ENCODE measurements around the gene GC.
"Not testable (repeated sequence)": the region's sequence is repeated elsewhere in the genome, so short reads cannot be mapped to it uniquely, and the experiment has no call there.

GC gene

GRCh38 chr4:71783972-71784371 lies at the start of gene GC:
GC (minus strand) TSS chr4:71784079; CDS start chr4:71784018, 61 bp downstream.
- H3K27me3 ChIP-seq (ENCODE audit: control insufficient read depth in 1 of 2, insufficient read depth in 2 of 2, low read length in 2 of 2), result no peaks in the 10 kb centered on the region
- H3K36me3 ChIP-seq (ENCODE audit: control insufficient read depth in 1 of 2, insufficient read depth in 2 of 2, low read length in 2 of 2), result no peaks in the 10 kb centered on the region
- H3K27ac ChIP-seq (ENCODE audit: low read depth, low read length), result no peak within 1 kb of the TSS
- H3K4me3 ChIP-seq (ENCODE audit: low read depth in 1 of 2, low read length in 2 of 2), result no peak within 1 kb of the TSS
- no peak within 1 kb of the TSS for H3K9ac ChIP-seq (ENCODE audit: low read depth in 1 of 2, low read length in 2 of 2)
- no peaks in the 10 kb centered on the region for H3K4me1 ChIP-seq (ENCODE audit: control insufficient read depth in 1 of 2, insufficient read depth in 2 of 2, low read length in 2 of 2)
- no peaks in the 10 kb centered on the region for H3K9me3 ChIP-seq (ENCODE audit: control insufficient read depth in 1 of 2, low read length in 2 of 2)

DNA sequence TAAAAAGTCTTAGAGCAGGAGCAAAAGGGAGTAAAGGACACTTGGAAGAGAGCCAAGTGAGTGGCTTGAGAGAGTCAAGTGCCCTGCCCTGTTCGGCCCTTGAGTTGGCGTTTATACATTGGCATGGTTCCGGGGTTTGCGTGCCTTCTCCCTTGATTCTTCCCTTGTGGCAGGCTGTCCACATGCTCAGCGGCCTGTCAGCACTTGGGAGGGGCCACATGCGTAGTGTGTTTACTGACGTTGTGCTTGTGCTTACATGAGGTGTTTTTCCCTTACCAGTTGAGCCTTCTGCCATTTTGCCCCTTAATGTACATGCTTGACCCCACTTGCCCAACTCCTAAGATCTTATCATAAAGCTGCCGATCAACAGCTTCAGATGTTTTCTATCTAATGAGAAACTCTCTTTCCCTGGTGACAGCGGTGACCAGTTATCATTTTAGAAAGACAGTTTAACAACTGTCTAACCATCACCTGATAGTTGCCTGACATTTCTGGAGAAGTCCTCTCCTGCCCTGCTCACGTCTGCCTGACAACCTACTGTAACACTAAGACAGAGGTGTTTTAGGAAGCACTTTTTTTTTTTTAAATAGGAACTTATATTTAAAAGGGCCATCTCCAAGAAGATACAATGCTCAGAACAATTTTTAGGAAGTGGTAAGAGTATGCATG lies 49.5 kb upstream of the GC start:
- Histone ChIP-seq H3K27ac (ENCODE audit: low read depth, low read length) (no peak overlapping the region), H3K4me3 (ENCODE audit: low read depth in 1 of 2, low read length in 2 of 2) (no peak overlapping the region), H3K27me3 (ENCODE audit: control insufficient read depth in 1 of 2, insufficient read depth in 2 of 2, low read length in 2 of 2) (no peaks in the 10 kb centered on the region), H3K9me3 (ENCODE audit: control insufficient read depth in 1 of 2, low read length in 2 of 2) (no peaks in the 10 kb centered on the region), H3K4me1 (ENCODE audit: control insufficient read depth in 1 of 2, insufficient read depth in 2 of 2, low read length in 2 of 2) (peaks cover 0 to 3% of the 10 kb centered on the region in 2 donors), H3K36me3 (ENCODE audit: control insufficient read depth in 1 of 2, insufficient read depth in 2 of 2, low read length in 2 of 2) (no peaks in the 10 kb centered on the region), H3K9ac (ENCODE audit: low read depth in 1 of 2, low read length in 2 of 2) (no peak overlapping the region)

- Histone ChIP-seq H3K27ac (ENCODE audit: low read depth, low read length) (no peak overlapping the region), H3K27me3 (ENCODE audit: control insufficient read depth in 1 of 2, insufficient read depth in 2 of 2, low read length in 2 of 2) (no peaks in the 10 kb centered on the region), H3K4me1 (ENCODE audit: control insufficient read depth in 1 of 2, insufficient read depth in 2 of 2, low read length in 2 of 2) (peaks cover 0 to 3% of the 10 kb centered on the region in 2 donors), H3K9me3 (ENCODE audit: control insufficient read depth in 1 of 2, low read length in 2 of 2) (no peaks in the 10 kb centered on the region), H3K9ac (ENCODE audit: low read depth in 1 of 2, low read length in 2 of 2) (no peak overlapping the region), H3K36me3 (ENCODE audit: control insufficient read depth in 1 of 2, insufficient read depth in 2 of 2, low read length in 2 of 2) (no peaks in the 10 kb centered on the region), H3K4me3 (ENCODE audit: low read depth in 1 of 2, low read length in 2 of 2) (no peak overlapping the region)
These were observed 48.2 kb upstream of the GC start for GRCh38 chr4:71832049-71832448.

DNA sequence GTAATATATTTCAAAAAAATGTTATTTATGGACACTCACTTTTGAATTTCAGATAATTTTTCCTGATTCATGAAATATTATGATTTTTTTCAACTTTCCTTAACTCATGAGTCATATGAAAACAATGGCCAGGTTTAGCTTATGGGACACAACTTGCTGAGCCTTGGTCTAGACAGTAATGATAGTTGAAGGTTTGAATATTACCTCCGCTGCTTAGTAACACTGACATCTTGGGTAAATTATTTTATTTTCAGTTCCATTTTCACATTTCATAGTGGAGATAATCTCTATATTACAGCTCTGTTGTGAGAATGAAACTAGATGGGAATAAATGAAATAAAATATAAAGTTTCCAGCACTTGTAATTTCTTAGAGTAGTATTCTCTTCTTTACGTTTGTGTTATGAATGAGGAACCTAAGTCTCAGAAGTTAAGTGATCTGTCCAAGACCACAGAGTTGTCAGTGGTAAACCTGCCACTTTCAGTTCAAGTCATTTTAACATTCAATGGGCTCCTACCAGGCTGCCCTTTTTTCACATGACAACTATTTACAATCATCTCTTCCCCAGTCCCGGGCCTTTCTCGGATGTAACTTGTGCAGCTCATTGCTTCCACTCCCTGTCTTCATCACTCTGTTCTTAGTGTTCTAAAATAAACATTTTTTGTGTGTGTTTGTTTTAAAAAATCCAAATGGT lies 46.8 kb upstream of the GC start:
- Histone ChIP-seq H3K4me1 (ENCODE audit: control insufficient read depth in 1 of 2, insufficient read depth in 2 of 2, low read length in 2 of 2) (peaks cover 0 to 3% of the 10 kb centered on the region in 2 donors), H3K4me3 (ENCODE audit: low read depth in 1 of 2, low read length in 2 of 2) (no peak overlapping the region), H3K27ac (ENCODE audit: low read depth, low read length) (no peak overlapping the region), H3K36me3 (ENCODE audit: control insufficient read depth in 1 of 2, insufficient read depth in 2 of 2, low read length in 2 of 2) (no peaks in the 10 kb centered on the region), H3K9ac (ENCODE audit: low read depth in 1 of 2, low read length in 2 of 2) (no peak overlapping the region), H3K9me3 (ENCODE audit: control insufficient read depth in 1 of 2, low read length in 2 of 2) (no peaks in the 10 kb centered on the region), H3K27me3 (ENCODE audit: control insufficient read depth in 1 of 2, insufficient read depth in 2 of 2, low read length in 2 of 2) (no peaks in the 10 kb centered on the region)

DNA sequence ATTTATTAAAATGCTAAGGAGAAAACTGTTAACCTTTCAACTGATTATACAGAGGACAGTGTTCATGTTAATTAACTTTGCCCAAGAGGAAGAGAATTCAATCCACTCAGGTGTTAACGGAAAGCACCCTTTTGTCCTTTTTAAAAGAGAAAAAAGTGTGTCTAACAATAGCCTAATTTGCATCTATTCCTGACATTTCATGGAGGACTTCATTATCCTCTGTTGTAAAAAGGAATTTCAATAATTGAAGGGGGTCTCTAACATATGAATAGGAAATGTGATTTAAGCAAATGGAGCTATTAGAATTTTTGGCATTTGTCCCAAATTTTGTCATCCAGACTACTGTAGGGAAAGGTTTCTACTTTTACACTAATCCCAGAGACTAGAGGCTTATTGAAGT lies 44.6 kb upstream of the GC start:
- H3K9ac ChIP-seq (ENCODE audit: low read depth in 1 of 2, low read length in 2 of 2), result no peak overlapping the region
- H3K4me3 ChIP-seq (ENCODE audit: low read depth in 1 of 2, low read length in 2 of 2), result no peak overlapping the region
- H3K27me3 ChIP-seq (ENCODE audit: control insufficient read depth in 1 of 2, insufficient read depth in 2 of 2, low read length in 2 of 2), result no peaks in the 10 kb centered on the region
- H3K9me3 ChIP-seq (ENCODE audit: control insufficient read depth in 1 of 2, low read length in 2 of 2), result no peaks in the 10 kb centered on the region
- no peak overlapping the region for H3K27ac ChIP-seq (ENCODE audit: low read depth, low read length)
- H3K4me1 ChIP-seq (ENCODE audit: control insufficient read depth in 1 of 2, insufficient read depth in 2 of 2, low read length in 2 of 2), result peaks cover 0 to 3% of the 10 kb centered on the region in 2 donors
- H3K36me3 ChIP-seq (ENCODE audit: control insufficient read depth in 1 of 2, insufficient read depth in 2 of 2, low read length in 2 of 2), result no peaks in the 10 kb centered on the region

- H3K27me3 ChIP-seq (ENCODE audit: control insufficient read depth in 1 of 2, insufficient read depth in 2 of 2, low read length in 2 of 2), result no peaks in the 10 kb centered on the region
- H3K27ac ChIP-seq (ENCODE audit: low read depth, low read length), result no peak overlapping the region
- H3K36me3 ChIP-seq (ENCODE audit: control insufficient read depth in 1 of 2, insufficient read depth in 2 of 2, low read length in 2 of 2), result no peaks in the 10 kb centered on the region
- no peaks in the 10 kb centered on the region for H3K9me3 ChIP-seq (ENCODE audit: control insufficient read depth in 1 of 2, low read length in 2 of 2)
- no peak overlapping the region for H3K4me3 ChIP-seq (ENCODE audit: low read depth in 1 of 2, low read length in 2 of 2)
- no peak overlapping the region for H3K9ac ChIP-seq (ENCODE audit: low read depth in 1 of 2, low read length in 2 of 2)
- H3K4me1 ChIP-seq (ENCODE audit: control insufficient read depth in 1 of 2, insufficient read depth in 2 of 2, low read length in 2 of 2), result no peaks in the 10 kb centered on the region
These were observed 43.9 kb upstream of the GC start for GRCh38 chr4:71827826-71828225.

- no peaks in the 10 kb centered on the region for H3K4me1 ChIP-seq (ENCODE audit: control insufficient read depth in 1 of 2, insufficient read depth in 2 of 2, low read length in 2 of 2)
- H3K27me3 ChIP-seq (ENCODE audit: control insufficient read depth in 1 of 2, insufficient read depth in 2 of 2, low read length in 2 of 2), result no peaks in the 10 kb centered on the region
- H3K9me3 ChIP-seq (ENCODE audit: control insufficient read depth in 1 of 2, low read length in 2 of 2), result no peaks in the 10 kb centered on the region
- H3K4me3 ChIP-seq (ENCODE audit: low read depth in 1 of 2, low read length in 2 of 2), result no peak overlapping the region
- no peak overlapping the region for H3K27ac ChIP-seq (ENCODE audit: low read depth, low read length)
- no peak overlapping the region for H3K9ac ChIP-seq (ENCODE audit: low read depth in 1 of 2, low read length in 2 of 2)
- H3K36me3 ChIP-seq (ENCODE audit: control insufficient read depth in 1 of 2, insufficient read depth in 2 of 2, low read length in 2 of 2), result no peaks in the 10 kb centered on the region
These were observed 32.9 kb upstream of the GC start for GRCh38 chr4:71816676-71817303.

GRCh38 chr4:71814433-71814832 lies 30.6 kb upstream of the GC start:
- no peaks in the 10 kb centered on the region for H3K4me1 ChIP-seq (ENCODE audit: control insufficient read depth in 1 of 2, insufficient read depth in 2 of 2, low read length in 2 of 2)
- no peaks in the 10 kb centered on the region for H3K9me3 ChIP-seq (ENCODE audit: control insufficient read depth in 1 of 2, low read length in 2 of 2)
- H3K27me3 ChIP-seq (ENCODE audit: control insufficient read depth in 1 of 2, insufficient read depth in 2 of 2, low read length in 2 of 2), result no peaks in the 10 kb centered on the region
- no peak overlapping the region for H3K9ac ChIP-seq (ENCODE audit: low read depth in 1 of 2, low read length in 2 of 2)
- H3K36me3 ChIP-seq (ENCODE audit: control insufficient read depth in 1 of 2, insufficient read depth in 2 of 2, low read length in 2 of 2), result no peaks in the 10 kb centered on the region
- H3K4me3 ChIP-seq (ENCODE audit: low read depth in 1 of 2, low read length in 2 of 2), result no peak overlapping the region
- H3K27ac ChIP-seq (ENCODE audit: low read depth, low read length), result no peak overlapping the region

DNA sequence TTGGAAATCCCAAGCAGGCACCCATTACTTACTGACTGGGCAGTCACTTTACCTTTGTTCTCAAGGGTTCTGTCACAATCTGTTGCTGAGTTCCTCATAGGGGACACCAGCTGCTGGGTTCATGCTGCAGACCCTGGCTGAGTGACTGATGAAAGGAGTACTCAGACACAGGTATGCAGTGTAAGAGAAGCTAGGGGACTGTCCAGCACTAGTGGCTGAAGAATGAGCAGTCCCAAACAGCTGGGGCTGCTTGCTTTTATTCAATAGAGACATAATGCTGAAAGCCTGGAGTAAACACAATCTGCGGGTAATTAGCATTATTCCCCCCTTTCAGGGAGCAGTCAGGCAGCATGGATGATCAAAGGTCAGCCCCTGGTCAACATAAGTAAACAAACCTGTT lies 25.9 kb upstream of the GC start:
- not testable (repeated sequence) for H3K4me1 ChIP-seq (ENCODE audit: control insufficient read depth in 1 of 2, insufficient read depth in 2 of 2, low read length in 2 of 2); H3K36me3 ChIP-seq (ENCODE audit: control insufficient read depth in 1 of 2, insufficient read depth in 2 of 2, low read length in 2 of 2); H3K27ac ChIP-seq (ENCODE audit: low read depth, low read length); H3K9me3 ChIP-seq (ENCODE audit: control insufficient read depth in 1 of 2, low read length in 2 of 2); H3K4me3 ChIP-seq (ENCODE audit: low read depth in 1 of 2, low read length in 2 of 2); H3K9ac ChIP-seq (ENCODE audit: low read depth in 1 of 2, low read length in 2 of 2); H3K27me3 ChIP-seq (ENCODE audit: control insufficient read depth in 1 of 2, insufficient read depth in 2 of 2, low read length in 2 of 2)

DNA sequence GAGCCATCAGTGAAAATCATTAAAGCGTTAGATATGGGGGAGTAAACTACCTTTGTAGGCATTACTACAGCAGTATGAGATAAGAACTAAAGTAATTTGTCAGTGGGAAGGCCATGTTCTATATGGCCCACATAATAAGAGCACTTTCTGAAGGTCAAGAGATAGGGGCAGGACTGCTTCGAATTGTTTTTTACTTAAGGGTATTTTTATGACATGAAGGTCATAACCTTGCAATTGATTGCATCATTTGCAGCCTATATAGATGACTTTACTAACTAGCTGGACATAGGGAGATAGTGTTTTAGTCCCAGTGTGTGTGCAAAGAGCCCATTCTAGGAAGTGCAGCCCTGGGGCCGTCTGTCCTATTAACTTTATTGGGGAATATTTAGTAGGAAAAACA lies 23.6 kb upstream of the GC start:
- Histone ChIP-seq H3K9ac (ENCODE audit: low read depth in 1 of 2, low read length in 2 of 2) (no peak overlapping the region), H3K27ac (ENCODE audit: low read depth, low read length) (no peak overlapping the region), H3K9me3 (ENCODE audit: control insufficient read depth in 1 of 2, low read length in 2 of 2) (no peaks in the 10 kb centered on the region), H3K36me3 (ENCODE audit: control insufficient read depth in 1 of 2, insufficient read depth in 2 of 2, low read length in 2 of 2) (no peaks in the 10 kb centered on the region), H3K4me3 (ENCODE audit: low read depth in 1 of 2, low read length in 2 of 2) (no peak overlapping the region), H3K27me3 (ENCODE audit: control insufficient read depth in 1 of 2, insufficient read depth in 2 of 2, low read length in 2 of 2) (no peaks in the 10 kb centered on the region), H3K4me1 (ENCODE audit: control insufficient read depth in 1 of 2, insufficient read depth in 2 of 2, low read length in 2 of 2) (no peaks in the 10 kb centered on the region)

All from duodenal mucosa (tissue), 2 donors.